Naive thymus-derived CD4-positive, alpha-beta T cell (primary cell): ENCODE data around the gene GCFC2. TPM values are rescaled to one million over a fixed set of nuclear protein-coding genes. Genes with fewer than 3 reads are reported as not detected.

Experiments
- ATAC-seq: fragments of 150-1000 bp; cut with Tn5 transposase; 2 replicates; pipeline ENCODE4 v1.10.0; 2021; ENCODE audit warnings: mild to moderate bottlenecking, moderate library complexity
- CTCF ChIA-PET: fragments of 350-600 bp; sonication (Branson Sonifier 250); formaldehyde crosslinking; loops from one replicate; lab custom pipeline; 2021; ENCODE audit warnings: antibody characterized with exemption; lab: Charles Lee
- POLR2A ChIA-PET: fragments of 350-600 bp; sonication (Branson Sonifier 250); formaldehyde crosslinking; loops from one replicate; lab custom pipeline; 2021; ENCODE audit warnings: antibody characterized with exemption, inconsistent platforms; lab: Charles Lee
- DNase-seq, 9 donors: peaks; one replicate each; pipeline versions ENCODE4 v3.0.0 to v3.0.0-alpha.2; 2020 to 2022; ENCODE audit warnings: mixed read lengths in 1 of 9
- H3K27ac ChIP-seq: one replicate; pipeline ENCODE4 v1.7.0; 2013; ENCODE audit warnings: mild to moderate bottlenecking, low read depth, low read length, moderate library complexity
- H3K27me3 ChIP-seq, 2 donors: one replicate each; pipeline ENCODE4 v1.7.0; 2013; ENCODE audit warnings: low read length in 2 of 2, mild to moderate bottlenecking in 2 of 2, moderate library complexity in 2 of 2; ENCODE audit not compliant: control insufficient read depth in 2 of 2, insufficient read depth in 2 of 2
- H3K36me3 ChIP-seq, 3 experiments: 1 replicate in 2 of 3; 2 replicates in 1 of 3; pipeline ENCODE4 v1.7.0; 2013; ENCODE audit warnings: low read length in 3 of 3, mild to moderate bottlenecking in 3 of 3, moderate library complexity in 1 of 3; ENCODE audit not compliant: insufficient read depth in 3 of 3, control insufficient read depth in 2 of 3
- H3K4me1 ChIP-seq, 2 donors: one replicate each; pipeline ENCODE4 v1.7.0; 2013; ENCODE audit warnings: low read length in 2 of 2, mild to moderate bottlenecking in 2 of 2, moderate library complexity in 1 of 2; ENCODE audit not compliant: control insufficient read depth in 2 of 2, insufficient read depth in 2 of 2
- H3K4me3 ChIP-seq: 2 replicates; pipeline ENCODE4 v1.7.0; 2013; ENCODE audit warnings: mild to moderate bottlenecking, low read length
- H3K9me3 ChIP-seq, 3 experiments: 1 replicate in 2 of 3; 2 replicates in 1 of 3; pipeline ENCODE4 v1.7.0; 2013; ENCODE audit warnings: low read length in 3 of 3; ENCODE audit not compliant: control insufficient read depth in 2 of 3
- H3K27ac Mint-ChIP-seq, 9 donors: one replicate each; pipeline ENCODE4 v1.8.0; 2020 to 2022; ENCODE audit warnings: mixed read lengths in 9 of 9, mild to moderate bottlenecking in 8 of 9, moderate library complexity in 5 of 9, inconsistent platforms in 2 of 9
- H3K27me3 Mint-ChIP-seq, 5 donors: one replicate each; pipeline ENCODE4 v1.8.0; 2021 to 2022; ENCODE audit warnings: mixed read lengths in 5 of 5, mild to moderate bottlenecking in 1 of 5
- H3K36me3 Mint-ChIP-seq, 5 donors: one replicate each; pipeline ENCODE4 v1.8.0; 2020 to 2022; ENCODE audit warnings: mixed read lengths in 5 of 5, mild to moderate bottlenecking in 3 of 5, inconsistent platforms in 1 of 5
- H3K4me1 Mint-ChIP-seq, 7 donors: one replicate each; pipeline ENCODE4 v1.8.0; 2020 to 2022; ENCODE audit warnings: mixed read lengths in 7 of 7, mild to moderate bottlenecking in 3 of 7, inconsistent platforms in 1 of 7
- H3K4me3 Mint-ChIP-seq, 10 donors: one replicate each; pipeline ENCODE4 v1.8.0; 2020 to 2022; ENCODE audit warnings: mild to moderate bottlenecking in 10 of 10, mixed read lengths in 10 of 10, moderate library complexity in 6 of 10, inconsistent platforms in 2 of 10
- H3K9me3 Mint-ChIP-seq, 11 donors: one replicate each; pipeline ENCODE4 v1.8.0; 2020 to 2022; ENCODE audit warnings: mixed read lengths in 11 of 11, mild to moderate bottlenecking in 4 of 11, inconsistent platforms in 1 of 11, moderate library complexity in 1 of 11
- intact Hi-C, 2 donors: fragments of 100-400 bp; cut with micrococcal nuclease; formaldehyde crosslinking; loops; one replicate each; pipeline ENCODE4 v1.15.1; 2023
- polyA plus RNA-seq, 2 donors: library from polyadenylated mRNA; unstranded; fragments of 300-500 nt; fragmentation: Illumina TruSeq; gene quantifications; one replicate each; pipeline ENCODE4 v1.2.3, GENCODE V29; 2021
- total RNA-seq, 6 experiments: library from RNA in 5 of 6; stranded (reverse) in 5 of 6; gene quantifications; 1 replicate in 5 of 6; 2 replicates in 1 of 6; pipeline ENCODE4 v1.2.3 and lab custom pipeline; 2021 to 2026

GCFC2 gene
- total and polyA plus RNA-seq, 7 experiments from 2014 or later: 15.8 to 31.7 (median 26.5) TPM

DNA sequence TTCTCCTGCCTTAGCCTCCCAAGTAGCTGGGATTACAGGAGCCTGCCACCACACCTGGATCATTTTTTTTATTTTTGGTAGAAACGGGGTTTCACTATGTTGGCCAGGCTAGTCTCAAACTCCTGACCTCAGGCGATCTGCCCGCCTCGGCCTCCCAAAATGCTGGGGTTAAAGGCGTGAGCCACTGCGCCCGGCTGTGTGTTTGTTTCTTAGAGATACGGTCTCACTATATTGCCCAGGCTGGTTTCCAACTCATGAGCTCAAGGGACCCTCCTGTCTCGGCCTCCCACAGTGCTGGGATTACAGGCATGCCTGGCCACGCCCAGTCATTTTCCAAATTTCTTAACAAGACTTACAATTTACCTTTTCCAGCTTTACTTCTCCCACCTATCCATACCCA, 65.1 kb downstream of the GCFC2 start:
- ChIA-PET POLR2A (interaction anchor here (2.3 kb wide), 1 partner anchor 65 kb away, joined by 12 read pairs; the partner anchor contains the start of gene GCFC2), CTCF (interaction anchor here (0.6 to 1.7 kb wide), 3 partner anchors 9 to 31 kb away, joined by 3 to 4 read pairs (median 4); no protein-coding TSS in a partner anchor)
- ATAC-seq: no peak
- Mint-ChIP-seq H3K27ac (peak overlapping the region in 2 of 9 donors; percentile 59 to 86), H3K4me1 (peaks cover 23 to 42% (median 38%) of the 10 kb centered on the region in 7 donors), H3K9me3 (peaks cover 0 to 7% (median 0%) of the 10 kb centered on the region in 11 donors), H3K4me3 (peak overlapping the region in 3 of 10 donors; percentile 12 to 95 (median 93)), H3K27me3 (no peaks in the 10 kb centered on the region), H3K36me3 (peaks cover 4 to 19% (median 7%) of the 10 kb centered on the region in 5 donors)
- peak overlapping the region; percentile 92 for H3K4me3 ChIP-seq
- H3K27ac ChIP-seq: no peak overlapping the region
- H3K4me1 ChIP-seq: peaks cover 7 to 17% of the 10 kb centered on the region in 2 donors
- intact Hi-C loops: loop anchor here (1.0 to 5.0 kb wide), 3 partner anchors 65 to 803 kb away; partner anchors contain the start of genes GCFC2 (in 2 of the 2) and POLE4 (in 1 of the 2)
- no peaks in the 10 kb centered on the region for H3K9me3 ChIP-seq
- H3K36me3 ChIP-seq: peaks cover 0 to 16% (median 0%) of the 10 kb centered on the region in 3 experiments
- no peak for DNase-seq
- no peaks in the 10 kb centered on the region for H3K27me3 ChIP-seq

DNA sequence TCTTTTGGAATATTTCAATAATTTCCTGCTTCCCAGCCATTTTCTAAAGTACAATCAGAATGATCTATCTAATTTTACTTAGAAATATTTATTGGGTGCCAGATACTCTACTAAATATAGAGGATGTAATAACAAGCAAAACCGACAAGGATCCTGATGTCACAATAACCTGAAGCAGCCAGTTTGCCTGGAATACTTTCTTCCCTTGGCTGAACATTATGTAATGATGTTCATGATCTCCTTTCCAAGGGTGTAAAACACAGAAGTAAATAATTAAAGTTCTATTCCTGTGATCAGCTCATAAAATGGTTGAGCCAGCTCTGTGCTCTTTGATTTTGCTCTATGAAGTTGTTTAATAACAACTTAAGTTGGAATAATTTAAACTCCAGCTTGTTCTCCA, 66.7 kb downstream of the GCFC2 start:
- Histone ChIP-seq H3K27ac (no peak overlapping the region), H3K9me3 (no peaks in the 10 kb centered on the region), H3K36me3 (peaks cover 0 to 6% (median 0%) of the 10 kb centered on the region in 3 experiments), H3K4me1 (peaks cover 7 to 17% of the 10 kb centered on the region in 2 donors), H3K4me3 (no peak overlapping the region), H3K27me3 (no peaks in the 10 kb centered on the region)
- H3K27ac Mint-ChIP-seq: no peak overlapping the region
- H3K9me3 Mint-ChIP-seq: peaks cover 0 to 7% (median 0%) of the 10 kb centered on the region in 11 donors
- no peak for ATAC-seq
- peaks cover 2 to 8% (median 6%) of the 10 kb centered on the region in 5 donors for H3K36me3 Mint-ChIP-seq
- CTCF ChIA-PET: interaction anchor here (1.2 kb wide), 1 partner anchor 9 kb away, joined by 3 read pairs; no protein-coding TSS in a partner anchor
- DNase-seq: no peak
- H3K27me3 Mint-ChIP-seq: peaks cover 0 to 5% (median 5%) of the 10 kb centered on the region in 5 donors
- POLR2A ChIA-PET: no interaction called here
- peaks cover 17 to 32% (median 21%) of the 10 kb centered on the region in 7 donors for H3K4me1 Mint-ChIP-seq
- H3K4me3 Mint-ChIP-seq: no peak overlapping the region
- intact Hi-C loops: no loop called here

DNA sequence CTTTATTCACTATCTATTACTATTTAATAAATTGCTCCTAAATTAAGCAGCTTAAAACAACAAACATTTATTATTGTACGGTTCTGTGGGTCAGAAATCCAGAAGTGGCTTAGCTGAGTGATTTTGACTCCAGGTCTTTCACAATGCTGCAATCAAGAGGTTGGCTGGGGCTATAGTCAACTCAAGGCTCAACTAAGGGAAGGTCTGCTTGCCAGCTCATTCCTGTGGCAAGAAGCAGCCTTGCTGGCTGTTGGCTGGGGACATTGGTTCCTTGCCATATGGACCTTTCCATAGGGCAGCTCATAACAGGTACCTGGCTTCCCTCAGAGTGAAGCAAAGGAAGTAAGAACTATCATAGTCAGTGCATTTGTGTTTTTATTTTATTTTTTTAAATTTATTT, 69.1 kb downstream of the GCFC2 start:
- Histone ChIP-seq H3K9me3 (no peaks in the 10 kb centered on the region), H3K4me1 (peaks cover 0 to 5% of the 10 kb centered on the region in 2 donors), H3K27ac (no peak overlapping the region), H3K36me3 (peaks cover 0 to under 1% (median 0%) of the 10 kb centered on the region in 3 experiments), H3K27me3 (no peaks in the 10 kb centered on the region), H3K4me3 (no peak overlapping the region)
- H3K4me1 Mint-ChIP-seq: peaks cover 4 to 12% (median 6%) of the 10 kb centered on the region in 7 donors
- H3K9me3 Mint-ChIP-seq: peaks cover 0 to 7% (median 0%) of the 10 kb centered on the region in 11 donors
- CTCF ChIA-PET: interaction anchor here (0.6 to 1.9 kb wide), 8 partner anchors 9 to 77 kb away, joined by 3 to 6 read pairs (median 3); no protein-coding TSS in a partner anchor
- H3K27me3 Mint-ChIP-seq: peaks cover 10 to 21% (median 20%) of the 10 kb centered on the region in 5 donors
- POLR2A ChIA-PET: no interaction called here
- intact Hi-C loops: loop anchor here in 1 of 2 donors (2.0 kb wide), 1 partner anchor 957 kb away; no protein-coding TSS in a partner anchor
- DNase-seq (no peak), ATAC-seq (no peak)
- peaks cover 2 to 7% (median 4%) of the 10 kb centered on the region in 5 donors for H3K36me3 Mint-ChIP-seq
- H3K27ac Mint-ChIP-seq: no peak overlapping the region
- no peak overlapping the region for H3K4me3 Mint-ChIP-seq

DNA sequence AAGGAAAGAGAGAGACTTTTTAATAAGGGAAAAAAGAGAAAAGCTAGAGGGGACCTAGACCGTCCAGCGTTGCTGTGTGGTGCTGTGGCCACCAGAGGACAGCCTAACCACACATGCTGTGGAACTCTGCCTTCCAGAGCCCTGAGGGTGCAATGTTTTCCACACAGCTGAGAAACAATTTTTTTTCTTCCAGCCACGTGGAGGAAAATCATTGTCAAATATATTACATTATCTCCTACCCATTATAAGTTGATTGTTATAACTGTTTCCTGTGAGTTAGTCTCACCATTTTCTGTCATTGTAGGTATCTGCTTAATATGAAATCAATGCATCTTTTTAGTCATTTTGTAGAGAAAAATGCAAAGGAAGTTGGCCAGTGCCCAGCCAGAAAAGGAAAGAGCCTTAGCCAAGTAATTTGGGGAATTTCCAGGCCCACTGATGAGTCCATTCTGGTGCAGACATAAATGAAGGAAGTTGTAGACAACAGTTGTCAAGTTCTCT, 70.0 kb downstream of the GCFC2 start:
- H3K27me3 Mint-ChIP-seq: peaks cover 17 to 30% (median 25%) of the 10 kb centered on the region in 5 donors
- no peak overlapping the region for H3K4me3 Mint-ChIP-seq
- peaks cover 0 to 4% (median 0%) of the 10 kb centered on the region in 7 donors for H3K4me1 Mint-ChIP-seq
- Histone ChIP-seq H3K4me3 (no peak overlapping the region), H3K36me3 (no peaks in the 10 kb centered on the region), H3K27me3 (no peaks in the 10 kb centered on the region), H3K27ac (no peak overlapping the region), H3K9me3 (no peaks in the 10 kb centered on the region), H3K4me1 (no peaks in the 10 kb centered on the region)
- H3K9me3 Mint-ChIP-seq: peaks cover 0 to 5% (median 0%) of the 10 kb centered on the region in 11 donors
- POLR2A ChIA-PET: no interaction called here
- peaks cover 0 to 7% (median 4%) of the 10 kb centered on the region in 5 donors for H3K36me3 Mint-ChIP-seq
- peak; percentile 96 for ATAC-seq
- CTCF ChIA-PET: interaction anchor here (0.6 to 1.9 kb wide), 13 partner anchors 8 to 1248 kb away, joined by 3 to 6 read pairs (median 4); no protein-coding TSS in a partner anchor
- peak in 8 of 9 donors; percentile 5 to 44 (median 27) for DNase-seq
- intact Hi-C loops: loop anchor here (1.0 to 2.0 kb wide), 2 partner anchors 37 to 958 kb away; no protein-coding TSS in a partner anchor
- H3K27ac Mint-ChIP-seq: no peak overlapping the region

DNA sequence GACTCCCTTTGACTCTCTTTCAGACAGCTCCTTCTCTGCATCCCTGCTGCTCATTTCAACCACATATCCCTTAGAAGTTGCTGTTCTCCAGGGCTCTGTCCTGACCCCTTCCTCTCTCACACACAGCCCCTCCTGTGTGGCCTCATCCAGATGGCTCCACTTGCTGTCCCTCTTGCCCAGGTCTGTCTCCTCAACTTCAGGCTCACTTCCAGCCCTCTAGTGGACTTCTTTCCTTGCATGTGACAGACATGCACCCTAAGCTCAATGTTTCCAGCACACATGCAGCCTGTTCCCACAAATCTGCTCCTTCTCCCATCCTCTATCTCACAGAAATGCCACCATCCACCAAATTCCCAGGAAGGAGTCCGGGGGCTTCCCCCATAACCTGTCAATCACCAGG, 73.1 kb downstream of the GCFC2 start:
- Histone ChIP-seq H3K36me3 (no peaks in the 10 kb centered on the region), H3K27me3 (no peaks in the 10 kb centered on the region), H3K4me3 (no peak overlapping the region), H3K27ac (no peak overlapping the region), H3K9me3 (no peaks in the 10 kb centered on the region), H3K4me1 (no peaks in the 10 kb centered on the region)
- no peak overlapping the region for H3K27ac Mint-ChIP-seq
- ChIA-PET POLR2A (no interaction called here), CTCF (interaction anchor here (1.3 kb wide), 1 partner anchor 72 kb away, joined by 3 read pairs; no protein-coding TSS in a partner anchor)
- H3K4me1 Mint-ChIP-seq: peaks cover 0 to 4% (median 0%) of the 10 kb centered on the region in 7 donors
- no peak for ATAC-seq
- no peaks in the 10 kb centered on the region for H3K9me3 Mint-ChIP-seq
- H3K36me3 Mint-ChIP-seq: no peaks in the 10 kb centered on the region
- intact Hi-C loops: no loop called here
- H3K4me3 Mint-ChIP-seq: no peak overlapping the region
- no peak for DNase-seq
- H3K27me3 Mint-ChIP-seq: peaks cover 17 to 33% (median 27%) of the 10 kb centered on the region in 5 donors

DNA sequence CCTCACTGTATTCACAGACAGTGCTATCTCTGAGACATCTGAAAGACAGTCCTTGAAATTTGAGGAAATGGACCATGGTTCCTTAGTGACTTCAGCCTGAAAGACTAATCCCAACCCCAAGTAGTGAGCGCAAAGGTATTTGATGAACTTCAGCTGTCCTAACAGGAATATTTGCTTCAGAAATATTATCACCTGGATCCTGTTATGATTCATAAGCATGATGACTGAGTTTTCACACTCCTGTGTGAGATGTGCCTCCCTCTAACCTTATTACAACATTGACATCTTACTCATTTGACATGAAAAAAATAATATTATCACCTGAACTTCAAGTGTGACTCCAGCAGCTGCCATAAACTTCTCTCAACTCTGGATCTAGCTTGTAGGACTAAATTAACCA, 75.8 kb downstream of the GCFC2 start:
- no peak for ATAC-seq

More for the DNA sequence above, 75.8 kb downstream of the GCFC2 start:
- H3K4me3 Mint-ChIP-seq: no peak overlapping the region
- H3K4me1 Mint-ChIP-seq: no peaks in the 10 kb centered on the region
- no peaks in the 10 kb centered on the region for H3K36me3 Mint-ChIP-seq
- H3K9me3 Mint-ChIP-seq: no peaks in the 10 kb centered on the region
- POLR2A ChIA-PET: no interaction called here
- no peaks in the 10 kb centered on the region for H3K27me3 ChIP-seq
- H3K4me3 ChIP-seq: no peak overlapping the region
- no peaks in the 10 kb centered on the region for H3K36me3 ChIP-seq
- H3K27ac ChIP-seq: no peak overlapping the region
- no peak overlapping the region for H3K27ac Mint-ChIP-seq
- DNase-seq: no peak
- intact Hi-C loops: no loop called here
- no peaks in the 10 kb centered on the region for H3K4me1 ChIP-seq
- CTCF ChIA-PET: interaction anchor here (1.0 to 1.7 kb wide), 3 partner anchors 9 to 29 kb away, joined by 3 to 4 read pairs (median 3); partner anchors contain the start of gene MRPL19
- peaks cover 28 to 41% (median 31%) of the 10 kb centered on the region in 5 donors for H3K27me3 Mint-ChIP-seq
- no peaks in the 10 kb centered on the region for H3K9me3 ChIP-seq
